ENCODE measurements around the gene RPAP2. TPM values are rescaled to one million over a fixed set of nuclear protein-coding genes. Genes with fewer than 3 reads are reported as not detected.

RPAP2 gene
- total and polyA plus RNA-seq, 4 donors = 5.0 to 24.5 (median 10.4) TPM

- no peak overlapping the region for H3K9ac ChIP-seq (ENCODE audit: insufficient read depth in 1 of 2, low read length in 2 of 2)
- ATAC-seq (ENCODE audit: insufficient read depth, low FRiP score) (no peak), DNase-seq (no peak)
- H3K36me3 ChIP-seq (ENCODE audit: control insufficient read depth in 4 of 4, insufficient read depth in 4 of 4, low read length in 4 of 4) = no peaks in the 10 kb centered on the region
- H3K4me1 ChIP-seq (ENCODE audit: control insufficient read depth in 5 of 5, insufficient read depth in 5 of 5, low read length in 5 of 5) = peaks cover 0 to 3% (median 0%) of the 10 kb centered on the region in 5 donors
- no peak overlapping the region for H3K27ac ChIP-seq (ENCODE audit: low read depth in 1 of 2, low read length in 1 of 2)
- H3K4me3 ChIP-seq = no peak overlapping the region
- H3K9me3 ChIP-seq (ENCODE audit: control insufficient read depth in 4 of 4, insufficient read depth in 3 of 4, low read length in 3 of 4) = no peaks in the 10 kb centered on the region
- WGBS, 2 donors = 65 to 90% methylated on average over 3 of the region's 3 CpGs
- no peaks in the 10 kb centered on the region for H3K27me3 ChIP-seq (ENCODE audit: control insufficient read depth in 3 of 3, insufficient read depth in 3 of 3, low read length in 2 of 3)
- TF ChIP-seq CTCF (IDR thresholded peaks at IDR 0.05; ENCODE audit: control extremely low read depth, extremely low read depth) = no peak
Observed at GRCh38 chr1:92447033-92447681, 148.3 kb downstream of the RPAP2 start.

- no peak for TF ChIP-seq CTCF (IDR thresholded peaks at IDR 0.05; ENCODE audit: control extremely low read depth, extremely low read depth)
- no peaks in the 10 kb centered on the region for H3K9me3 ChIP-seq (ENCODE audit: control insufficient read depth in 4 of 4, insufficient read depth in 3 of 4, low read length in 3 of 4)
- no peaks in the 10 kb centered on the region for H3K36me3 ChIP-seq (ENCODE audit: control insufficient read depth in 4 of 4, insufficient read depth in 4 of 4, low read length in 4 of 4)
- no peak overlapping the region for H3K4me3 ChIP-seq
- H3K4me1 ChIP-seq (ENCODE audit: control insufficient read depth in 5 of 5, insufficient read depth in 5 of 5, low read length in 5 of 5) = peaks cover 0 to 3% (median 0%) of the 10 kb centered on the region in 5 donors
- H3K27me3 ChIP-seq (ENCODE audit: control insufficient read depth in 3 of 3, insufficient read depth in 3 of 3, low read length in 2 of 3) = no peaks in the 10 kb centered on the region
- ATAC-seq (ENCODE audit: insufficient read depth, low FRiP score) (no peak), DNase-seq (no peak)
- 98 to 100% methylated on average over 2 of the region's 2 CpGs for WGBS, 2 donors
- no peak overlapping the region for H3K27ac ChIP-seq (ENCODE audit: low read depth in 1 of 2, low read length in 1 of 2)
- H3K9ac ChIP-seq (ENCODE audit: insufficient read depth in 1 of 2, low read length in 2 of 2) = no peak overlapping the region
Observed at GRCh38 chr1:92447976-92448375, 149.1 kb downstream of the RPAP2 start.

Small RNA genes within 50 kb of the gene (small RNA-seq; reads per million reads assigned to genes)
- gene RN7SL824P (ENCODE audit: low replicate concordance) = not detected

Other genes with a start within 250 kb of the RPAP2 start
- not detected for gene SETSIP, start 223.6 kb upstream of the RPAP2 start, total RNA-seq
- under 1 TPM in 1 of 2 donors, not detected in 1; 0.10 TPM for gene SETSIP, start 223.6 kb upstream of the RPAP2 start, polyA plus RNA-seq
- 10 to 100 TPM in 1 of 2 donors, 1 to 10 TPM in 1; 3.0 to 14.1 TPM for gene BTBD8, start 218.7 kb upstream of the RPAP2 start, total RNA-seq
- 1 to 10 TPM in 1 of 2 donors, under 1 TPM in 1; 0.58 to 1.2 TPM for gene BTBD8, start 218.7 kb upstream of the RPAP2 start, polyA plus RNA-seq
- not detected for gene C1orf146, start 81.1 kb upstream of the RPAP2 start, total RNA-seq
- gene C1orf146, start 81.1 kb upstream of the RPAP2 start, polyA plus RNA-seq = not detected
- gene GLMN, start 72 bp upstream of the RPAP2 start, total RNA-seq = 10 to 100 TPM in 1 of 2 donors, 1 to 10 TPM in 1; 5.6 to 13.4 TPM
- 10 to 100 TPM in 1 of 2 donors, 1 to 10 TPM in 1; 3.9 to 20.6 TPM for gene GLMN, start 72 bp upstream of the RPAP2 start, polyA plus RNA-seq
- gene GFI1, start 187.9 kb downstream of the RPAP2 start, total RNA-seq = 1 to 10 TPM; 2.2 to 2.5 TPM
- 1 to 10 TPM in 1 of 2 donors, under 1 TPM in 1; 0.59 to 1.6 TPM for gene GFI1, start 187.9 kb downstream of the RPAP2 start, polyA plus RNA-seq